Left lung (tissue), 10 donors: ENCODE data around the gene TRIM69. TPM values are rescaled to one million over a fixed set of nuclear protein-coding genes. Genes with fewer than 3 reads are reported as not detected.
"Not testable (repeated sequence)": the region's sequence is repeated elsewhere in the genome, so short reads cannot be mapped to it uniquely, and the experiment has no call there.

Experiments
- ATAC-seq: fragments of 200-7000 bp; cut with Tn5 transposase; one replicate; pipeline ENCODE4 v1.9.1; 2020; ENCODE audit warnings: moderate library complexity
- DNase-seq, 4 donors: peaks; one replicate each; pipeline ENCODE4 v3.0.0-alpha.2; 2013 to 2020
- H3K27ac ChIP-seq, 2 donors: fragments of 200-600 bp; sonication (generic) in 1 of 2; one replicate each; pipeline versions ENCODE4 v1.5.0 to v1.8.0; 2020 to 2021
- H3K27me3 ChIP-seq, 2 donors: fragments of 200-600 bp; sonication (generic) in 1 of 2; one replicate each; pipeline versions ENCODE4 v1.5.0 to v1.8.0; 2020 to 2021
- H3K36me3 ChIP-seq, 2 donors: fragments of 200-600 bp; sonication (generic) in 1 of 2; one replicate each; pipeline versions ENCODE4 v1.5.0 to v1.8.0; 2020 to 2021
- H3K4me1 ChIP-seq, 2 donors: fragments of 200-600 bp; one replicate each; pipeline ENCODE4 v1.8.0; 2021
- H3K4me3 ChIP-seq, 2 donors: fragments of 200-600 bp; sonication (generic) in 1 of 2; one replicate each; pipeline versions ENCODE4 v1.5.0 to v1.8.0; 2020 to 2021; ENCODE audit warnings: mild to moderate bottlenecking in 1 of 2
- H3K9me3 ChIP-seq, 2 donors: fragments of 200-600 bp; sonication (generic) in 1 of 2; one replicate each; pipeline versions ENCODE4 v1.5.0 to v1.8.0; 2020 to 2021
- CTCF ChIP-seq, 2 donors: fragments of 200-600 bp; sonication (generic) in 1 of 2; IDR thresholded peaks; one replicate each; pipeline versions ENCODE4 v1.5.0 to v1.8.0; 2021; ENCODE audit warnings: antibody characterized with exemption in 2 of 2
- intact Hi-C, 2 donors: fragments of 100-400 bp; cut with DNase I; formaldehyde crosslinking; loops; one replicate each; pipeline versions ENCODE4 v1.11.2 to v1.14.2; 2022
- polyA plus RNA-seq, 6 donors: library from polyadenylated mRNA; unstranded; fragments of 120-200 nt; gene quantifications; one replicate each; pipeline ENCODE4 v1.2.1, GENCODE V29; 2013; ENCODE audit not compliant: insufficient read length in 6 of 6
- total RNA-seq, 2 donors: library from RNA; stranded (reverse); fragmentation: NEBNext Ultra II Directional; extraction: Animal tissue kit (Norgen Biotek cat#: 25700); gene quantifications; one replicate each; pipeline ENCODE4 v1.2.1, GENCODE V29; 2021
- donor health status: DM: no; HTN: yes; CAD: no.
- donor health status: DM: no; HTN: no; CAD: no.

The TRIM69 gene
- total and polyA plus RNA-seq, 8 donors, result 15.5 to 30.8 (median 23.5) TPM

GRCh38 chr15:44727485-44728231, 8.7 kb upstream of the TRIM69 start:
- peaks cover 0 to 9% of the 10 kb centered on the region in 2 donors for H3K36me3 ChIP-seq
- DNase-seq (no peak), ATAC-seq (no peak)
- peaks cover 14 to 78% of the 10 kb centered on the region in 2 donors for H3K4me1 ChIP-seq
- peak overlapping the region; percentile 98 for H3K27ac ChIP-seq
- no peaks in the 10 kb centered on the region for H3K27me3 ChIP-seq
- H3K4me3 ChIP-seq, result peak overlapping the region in 1 of 2 donors; percentile 72
- no peaks in the 10 kb centered on the region for H3K9me3 ChIP-seq
- no peak for TF ChIP-seq CTCF (IDR thresholded peaks at IDR 0.05)
- intact Hi-C loops, result no loop called here

- H3K27me3 ChIP-seq, H3K36me3 ChIP-seq, DNase-seq, intact Hi-C loops, ATAC-seq, H3K9me3 ChIP-seq: not testable (repeated sequence)
- H3K4me3 ChIP-seq, result peak overlapping the region; percentile 16 to 72
- H3K4me1 ChIP-seq, result peaks cover 14 to 73% of the 10 kb centered on the region in 2 donors
- H3K27ac ChIP-seq, result peak overlapping the region; percentile 98
Measured at GRCh38 chr15:44728232-44728575, 8.1 kb upstream of the TRIM69 start.

GRCh38 chr15:44728576-44729407, 7.5 kb upstream of the TRIM69 start:
- ATAC-seq (peak; percentile 93), DNase-seq (peak; percentile 96 to 98 (median 96))
- intact Hi-C loops, result no loop called here
- Histone ChIP-seq H3K36me3 (peaks cover 0 to 9% of the 10 kb centered on the region in 2 donors), H3K27ac (peak overlapping the region; percentile 98), H3K4me1 (peaks cover 14 to 67% of the 10 kb centered on the region in 2 donors), H3K9me3 (no peaks in the 10 kb centered on the region), H3K4me3 (peak overlapping the region; percentile 64 to 72), H3K27me3 (no peaks in the 10 kb centered on the region)
- no peak for TF ChIP-seq CTCF (IDR thresholded peaks at IDR 0.05)

- DNase-seq (peak in 1 of 4 donors; percentile 81), ATAC-seq (peak; percentile 24)
- no peak for TF ChIP-seq CTCF (IDR thresholded peaks at IDR 0.05)
- peak overlapping the region; percentile 98 for H3K27ac ChIP-seq
- no peaks in the 10 kb centered on the region for H3K27me3 ChIP-seq
- intact Hi-C loops, result loop anchor here in 1 of 2 donors (10.0 kb wide), 1 partner anchor 65 kb away; the partner anchor contains the start of gene SPG11
- peaks cover 14 to 65% of the 10 kb centered on the region in 2 donors for H3K4me1 ChIP-seq
- no peaks in the 10 kb centered on the region for H3K9me3 ChIP-seq
- peak overlapping the region; percentile 64 to 72 for H3K4me3 ChIP-seq
- peaks cover 0 to 9% of the 10 kb centered on the region in 2 donors for H3K36me3 ChIP-seq
Measured at GRCh38 chr15:44729408-44730127, 6.8 kb upstream of the TRIM69 start.

- no peak overlapping the region for H3K4me3 ChIP-seq
- ATAC-seq (no peak), DNase-seq (no peak)
- peaks cover 8 to 50% of the 10 kb centered on the region in 2 donors for H3K4me1 ChIP-seq
- intact Hi-C loops, result loop anchor here (5.0 to 10.0 kb wide), 2 partner anchors 70 to 73 kb away; partner anchors contain the start of gene SPG11 (in 2 of the 2)
- H3K36me3 ChIP-seq, result peaks cover 0 to 9% of the 10 kb centered on the region in 2 donors
- no peaks in the 10 kb centered on the region for H3K9me3 ChIP-seq
- no peaks in the 10 kb centered on the region for H3K27me3 ChIP-seq
- H3K27ac ChIP-seq, result peak overlapping the region; percentile 59 to 78
- no peak for TF ChIP-seq CTCF (IDR thresholded peaks at IDR 0.05)
Measured at GRCh38 chr15:44734839-44735481, 1.4 kb upstream of the TRIM69 start.
